ENCODE measurements around the gene ABHD4. TPM values are rescaled to one million over a fixed set of nuclear protein-coding genes. Genes with fewer than 3 reads are reported as not detected.

ABHD4 gene
- total and polyA plus RNA-seq, 4 donors = 9.0 to 32.9 (median 11.1) TPM

GRCh38 chr14:22588526-22589095 is 9.5 kb upstream of the ABHD4 start:
- no peak for TF ChIP-seq HNF4A (conservative IDR thresholded peaks at IDR 0.05)
- no peak for TF ChIP-seq RXRA (IDR thresholded peaks at IDR 0.05)
- TF ChIP-seq REST (IDR thresholded peaks at IDR 0.05) = no peak
- no peak for TF ChIP-seq SP1 (IDR thresholded peaks at IDR 0.05)
- TF ChIP-seq MAX (IDR thresholded peaks at IDR 0.05) = no peak
- no peak for TF ChIP-seq CTCF (IDR thresholded peaks at IDR 0.05; ENCODE audit: low read depth, low read length, missing input control)
- TF ChIP-seq TAF1 (conservative IDR thresholded peaks at IDR 0.05) = no peak
- TF ChIP-seq GABPA (IDR thresholded peaks at IDR 0.05 in 1 of 2, conservative IDR thresholded peaks at IDR 0.05 in 1 of 2) = no peak
- TF ChIP-seq NR2F2 (IDR thresholded peaks at IDR 0.05) = no peak
- TF ChIP-seq HNF4G (IDR thresholded peaks at IDR 0.05) = no peak
- TF ChIP-seq ZBTB33 (IDR thresholded peaks at IDR 0.05) = no peak
- no peak for TF ChIP-seq RAD21 (IDR thresholded peaks at IDR 0.05)
- TF ChIP-seq FOXA2 (IDR thresholded peaks at IDR 0.05) = no peak
- TF ChIP-seq ATF3 (IDR thresholded peaks at IDR 0.05) = no peak
- Histone ChIP-seq H3K27ac (ENCODE audit: low read depth in 1 of 2, low read length in 2 of 2) (peak overlapping the region; percentile 85 to 87), H3K9ac (ENCODE audit: low read depth in 1 of 2, low read length in 2 of 2) (peak overlapping the region; percentile 88 to 93), H3K4me1 (ENCODE audit: control insufficient read depth in 4 of 4, insufficient read depth in 4 of 4, low read length in 3 of 4) (peaks cover 10 to 27% (median 21%) of the 10 kb centered on the region in 4 donors), H3K4me3 (ENCODE audit: low read depth in 1 of 3, low read length in 3 of 3) (peak overlapping the region; percentile 90 to 100 (median 92)), H3K27me3 (ENCODE audit: control insufficient read depth in 4 of 4, insufficient read depth in 4 of 4, low read length in 3 of 4) (no peaks in the 10 kb centered on the region), H3K36me3 (ENCODE audit: control insufficient read depth in 4 of 4, insufficient read depth in 3 of 4, low read depth in 1 of 4, low read length in 3 of 4) (no peaks in the 10 kb centered on the region), H3K9me3 (ENCODE audit: control insufficient read depth in 4 of 4, low read length in 3 of 4) (no peaks in the 10 kb centered on the region)
- no peak for DNase-seq (ENCODE audit: low spot score)
- 1% methylated on average over 17 of the region's 17 CpGs for WGBS

All from liver (tissue), 9 donors.